A549 (cell line): Measurements from ENCODE around the gene LRGUK. TPM values are rescaled to one million over a fixed set of nuclear protein-coding genes. Genes with fewer than 3 reads are reported as not detected.
A peak's percentile ranks its signal among the peaks of the same experiment; 100 is the strongest.

ENCODE experiments used
- ATAC-seq, 2 experiments: fragments of 200-7000 bp in 1 of 2; fragments of >200 bp in 1 of 2; cut with Nextera tagmentation in 1 of 2; cut with Tn5 transposase in 1 of 2; 3 replicates each; pipeline versions ENCODE4 v1.8.0 to v1.9.1; 2018 to 2020; ENCODE audit warnings: mild to moderate bottlenecking in 1 of 2, moderate library complexity in 1 of 2
- CTCF ChIA-PET: fragments of 300-600 bp; sonication (Branson Sonifier 250); formaldehyde crosslinking; extraction: SDS; loops from one replicate; lab custom pipeline; 2021; ENCODE audit warnings: antibody characterized with exemption, inconsistent platforms; lab: Yijun Ruan, JAX
- POLR2A ChIA-PET: fragments of 350-600 bp; formaldehyde crosslinking; extraction: SDS; loops from one replicate; lab custom pipeline; 2021; ENCODE audit warnings: antibody characterized with exemption, inconsistent platforms; lab: Yijun Ruan, JAX
- DNase-seq, 2 experiments: peaks; one replicate each; pipeline versions ENCODE4 v3.0.0 to v3.0.0-alpha.2; 2011 to 2016; ENCODE audit warnings: low read depth in 1 of 2, low spot score in 1 of 2
- FAIRE-seq: peaks from 2 replicates; lab custom pipeline; 2011; peaks lifted over from hg19 to GRCh38; lab: Jason Lieb, UNC
- H3K27ac ChIP-seq, 2 experiments: fragments of >200 bp; sonication (Bioruptor Twin); formaldehyde crosslinking; 3 replicates each; pipeline ENCODE4 v1.5.1; 2016 to 2017
- H3K4me1 ChIP-seq: fragments of >200 bp; sonication (Bioruptor Twin); formaldehyde crosslinking; 3 replicates; pipeline ENCODE4 v1.6.1; 2016
- H3K4me2 ChIP-seq: fragments of >200 bp; sonication (Bioruptor Twin); formaldehyde crosslinking; 3 replicates; pipeline ENCODE4 v1.6.1; 2016
- H3K4me3 ChIP-seq: fragments of >200 bp; sonication (Bioruptor Twin); formaldehyde crosslinking; 3 replicates; pipeline ENCODE4 v1.5.1; 2016
- H3K9me3 ChIP-seq: fragments of >200 bp; sonication (Bioruptor Twin); formaldehyde crosslinking; 3 replicates; pipeline ENCODE4 v1.6.1; 2016
- CBX8 ChIP-seq: fragments of 200-600 bp; sonication (generic); IDR thresholded peaks from 2 replicates; pipeline ENCODE4 v1.6.1; 2016
- CEBPB ChIP-seq, 2 experiments: fragments of >200 bp in 1 of 2; sonication (Bioruptor Twin) in 1 of 2; formaldehyde crosslinking in 1 of 2; IDR thresholded peaks; 2 replicates each; pipeline ENCODE4 v1.6.1; 2012 to 2016
- CHD2 ChIP-seq: fragments of 150-350 bp; IDR thresholded peaks from 2 replicates; pipeline ENCODE4 v1.6.1; 2014; ENCODE audit warnings: low read length; ENCODE audit not compliant: partially characterized antibody
- EHMT2 ChIP-seq: fragments of 200-600 bp; sonication (generic); IDR thresholded peaks from 2 replicates; pipeline ENCODE4 v1.6.1; 2016; ENCODE audit warnings: antibody characterized with exemption, low read depth, mild to moderate bottlenecking, moderate library complexity
- EP300 ChIP-seq, 2 experiments: fragments of >200 bp; sonication (Bioruptor Twin); formaldehyde crosslinking; IDR thresholded peaks; 2 replicates in 1 of 2; 3 replicates in 1 of 2; pipeline ENCODE4 v1.6.1; 2016 to 2017
- FOSB ChIP-seq: fragments of 250-450 bp; sonication (Bioruptor Pico); IDR thresholded peaks from 2 replicates; pipeline ENCODE4 v1.5.0; 2020; ENCODE audit warnings: mild to moderate bottlenecking, moderate library complexity
- FOSL2 ChIP-seq, 2 experiments: fragments of 450-650 bp in 1 of 2; fragments of >200 bp in 1 of 2; sonication (Bioruptor Twin) in 1 of 2; formaldehyde crosslinking; IDR thresholded peaks; 2 replicates each; pipeline versions ENCODE4 v1.5.0 to v1.6.1; 2016 to 2020; ENCODE audit warnings: mild to moderate bottlenecking in 1 of 2, moderate library complexity in 1 of 2
- FOXS1 ChIP-seq: fragments of 250-450 bp; sonication (Bioruptor Pico); IDR thresholded peaks from 2 replicates; pipeline ENCODE4 v1.5.0; 2020; ENCODE audit warnings: mild to moderate bottlenecking, moderate library complexity
- HDAC2 ChIP-seq: fragments of 200-600 bp; sonication (generic); IDR thresholded peaks from 2 replicates; pipeline ENCODE4 v1.6.1; 2016
- HEYL ChIP-seq: fragments of 250-450 bp; sonication (Bioruptor Pico); IDR thresholded peaks from 2 replicates; pipeline ENCODE4 v1.8.0; 2021; ENCODE audit warnings: mild to moderate bottlenecking, moderate library complexity
- JUN ChIP-seq, 2 experiments: fragments of >200 bp; sonication (Bioruptor Twin); formaldehyde crosslinking; IDR thresholded peaks; 2 replicates in 1 of 2; 3 replicates in 1 of 2; pipeline ENCODE4 v1.6.1; 2016 to 2017
- KDM1A ChIP-seq: fragments of 200-600 bp; sonication (generic); IDR thresholded peaks from 2 replicates; pipeline ENCODE4 v1.6.1; 2016; ENCODE audit warnings: low read depth, mild to moderate bottlenecking
- MAFK ChIP-seq: fragments of 450-650 bp; IDR thresholded peaks from 2 replicates; pipeline ENCODE4 v1.6.1; 2014; ENCODE audit not compliant: partially characterized antibody
- NPAS2 ChIP-seq: fragments of 250-450 bp; sonication (Bioruptor Pico); IDR thresholded peaks from 2 replicates; pipeline ENCODE4 v1.8.0; 2022; ENCODE audit warnings: mild to moderate bottlenecking, moderate library complexity, borderline replicate concordance
- NR3C1 ChIP-seq: fragments of >200 bp; sonication (Bioruptor Twin); formaldehyde crosslinking; IDR thresholded peaks from 3 replicates; pipeline ENCODE4 v1.6.1; 2017
- POLR2A ChIP-seq: IDR thresholded peaks from 2 replicates; pipeline ENCODE4 v1.6.1; 2012; ENCODE audit warnings: mild to moderate bottlenecking, low read length
- POLR2AphosphoS2 ChIP-seq: conservative IDR thresholded peaks from 2 replicates; pipeline ENCODE4 v1.6.1; 2012; ENCODE audit warnings: low read length, improper control_type of control experiment, inconsistent platforms
- RAD21 ChIP-seq, 2 experiments: fragments of >200 bp in 1 of 2; sonication (Bioruptor Twin) in 1 of 2; formaldehyde crosslinking in 1 of 2; IDR thresholded peaks in 1 of 2; conservative IDR thresholded peaks in 1 of 2; 2 replicates in 1 of 2; 3 replicates in 1 of 2; pipeline ENCODE4 v1.6.1; 2012 to 2018; ENCODE audit warnings: inconsistent platforms in 1 of 2
- REST ChIP-seq: fragments of 200-600 bp; sonication (generic); IDR thresholded peaks from 2 replicates; pipeline ENCODE4 v1.6.1; 2016; ENCODE audit warnings: antibody characterized with exemption, mild to moderate bottlenecking, moderate library complexity
- SMC3 ChIP-seq: fragments of >200 bp; sonication (Bioruptor Twin); formaldehyde crosslinking; IDR thresholded peaks from 3 replicates; pipeline ENCODE4 v1.6.1; 2018; ENCODE audit warnings: inconsistent platforms
- ZC3H11A ChIP-seq: fragments of 450-650 bp; IDR thresholded peaks from 2 replicates; pipeline ENCODE4 v1.6.1; 2014; ENCODE audit warnings: antibody characterized with exemption, mild to moderate bottlenecking
- ZFP36 ChIP-seq: fragments of 450-650 bp; IDR thresholded peaks from 2 replicates; pipeline ENCODE4 v1.6.1; 2014; ENCODE audit warnings: borderline replicate concordance; ENCODE audit not compliant: partially characterized antibody
- ZNF302 ChIP-seq: fragments of 250-450 bp; sonication (Bioruptor Pico); IDR thresholded peaks from 2 replicates; pipeline ENCODE4 v1.9.0; 2021; ENCODE audit warnings: inconsistent platforms, mild to moderate bottlenecking, moderate library complexity
- ZSCAN20 ChIP-seq: fragments of 250-450 bp; sonication (Bioruptor Pico); IDR thresholded peaks from 2 replicates; pipeline ENCODE4 v1.8.0; 2022; ENCODE audit warnings: mild to moderate bottlenecking, moderate library complexity
- WGBS: methylation state at CpG from one replicate; pipeline ENCODE4 v1.1.6; 2017; ENCODE audit errors: missing lambda C conversion rate; 5-methylcytosine and 5-hydroxymethylcytosine counted together
- polyA plus RNA-seq, 4 experiments: library from polyadenylated mRNA; depleted of rRNA in 3 of 4; stranded (reverse); fragments of >200 nt; fragmentation: RNase III in 1 of 4; extraction: RNeasy Plus Mini Kit Qiagen cat#74134 plus additional on column Dnase treatment in 1 of 4; gene quantifications; 2 replicates in 3 of 4; 3 replicates in 1 of 4; pipeline ENCODE4 v1.2.3, GENCODE V29; 2011 to 2017

The LRGUK gene
- polyA plus RNA-seq, 2 of the 4 experiments (the other 2 are of a cell fraction), result 0.28 to 0.32 TPM

GRCh38 chr7:134255814-134256213 is 128.7 kb downstream of the LRGUK start:
- WGBS, result 56% methylated on average over 5 of the region's 5 CpGs
- FAIRE-seq, result no peak

GRCh38 chr7:134262322-134262721 is 135.2 kb downstream of the LRGUK start:
- H3K27ac ChIP-seq, result no peak overlapping the region
- no peaks in the 10 kb centered on the region for H3K4me1 ChIP-seq
- TF ChIP-seq MAFK (peak; percentile 81), SMC3 (no peak), ZSCAN20 (CRISPR knock-in tag) (no peak), EP300 (IDR thresholded peaks at IDR 0.05) (no peak), FOSL2 (IDR thresholded peaks at IDR 0.05) (no peak), FOSL2 (CRISPR knock-in tag; IDR thresholded peaks at IDR 0.05) (no peak)
- peaks cover 3% of the 10 kb centered on the region; the same call in 2 of the 3 replicates for H3K9me3 ChIP-seq
- no peak overlapping the region for H3K4me2 ChIP-seq
- ChIA-PET POLR2A (no interaction called here), CTCF (interaction anchor here (1.7 kb wide), 1 partner anchor 158 kb away, joined by 3 read pairs; no protein-coding TSS in a partner anchor)
- DNase-seq (no peak), ATAC-seq (no peak), FAIRE-seq (no peak)
- 85% methylated on average over 4 of the region's 4 CpGs for WGBS
- H3K4me3 ChIP-seq, result no peak overlapping the region

More at GRCh38 chr7:134255814-134256213, 128.7 kb downstream of the LRGUK start:
- Histone ChIP-seq H3K4me2 (no peak overlapping the region), H3K4me1 (no peaks in the 10 kb centered on the region), H3K27ac (no peak overlapping the region)
- TF ChIP-seq RAD21 (conservative IDR thresholded peaks at IDR 0.05 in 1 of 2, IDR thresholded peaks at IDR 0.05 in 1 of 2) (peak in 1 of 2 experiments; percentile 38; a peak in 1 of 5 replicates), EHMT2 (no peak), POLR2A (no peak)
- TF ChIP-seq, all 56 proteins: peak for 1
- Histone ChIP-seq H3K4me3 (no peak overlapping the region), H3K9me3 (peaks cover 3% of the 10 kb centered on the region; the same call in 1 of the 3 replicates)
- ChIA-PET POLR2A (no interaction called here), CTCF (interaction anchor here (0.6 to 1.4 kb wide), 4 partner anchors 22 to 256 kb away, joined by 3 to 6 read pairs (median 4); no protein-coding TSS in a partner anchor)
- peak in 1 of 2 experiments; percentile 24 for DNase-seq
- no peak; a peak in 1 of 6 replicates for ATAC-seq

GRCh38 chr7:134276951-134277350 is 149.8 kb downstream of the LRGUK start:
- Histone ChIP-seq H3K4me1 (peaks cover 7% of the 10 kb centered on the region; the same call in 2 of the 3 replicates), H3K4me2 (no peak overlapping the region), H3K9me3 (no peaks in the 10 kb centered on the region), H3K27ac (no peak overlapping the region), H3K4me3 (no peak overlapping the region)
- ChIA-PET POLR2A (no interaction called here), CTCF (interaction anchor here (1.0 to 1.3 kb wide), 2 partner anchors 92 to 144 kb away, joined by 3 read pairs; no protein-coding TSS in a partner anchor)
- no peak for TF ChIP-seq HEYL (CRISPR knock-in tag)
- no peak for TF ChIP-seq CBX8
- TF ChIP-seq HDAC2, result no peak
- TF ChIP-seq NR3C1, result no peak
- TF ChIP-seq ZFP36, result no peak
- TF ChIP-seq JUN (IDR thresholded peaks at IDR 0.05), result no peak
- peak; percentile 13 for FAIRE-seq
- no peak for DNase-seq
- 49% methylated on average over 5 of the region's 5 CpGs for WGBS
- peak in 1 of 2 experiments; percentile 30; a peak in 2 of 6 replicates for ATAC-seq

GRCh38 chr7:134278502-134279153 is 151.5 kb downstream of the LRGUK start:
- Histone ChIP-seq H3K4me3 (no peak overlapping the region), H3K4me2 (peak overlapping the region; percentile 25; the same call in 2 of the 3 replicates), H3K9me3 (no peaks in the 10 kb centered on the region), H3K4me1 (peaks cover 7% of the 10 kb centered on the region; the same call in 2 of the 3 replicates), H3K27ac (no peak overlapping the region)
- WGBS, result 49% methylated on average over 7 of the region's 7 CpGs
- ATAC-seq (no peak), FAIRE-seq (peak; percentile 72), DNase-seq (no peak)
- ChIA-PET POLR2A (no interaction called here), CTCF (interaction anchor here (0.9 kb wide), 1 partner anchor 81 kb away, joined by 3 read pairs; no protein-coding TSS in a partner anchor)
- TF ChIP-seq NPAS2 (CRISPR knock-in tag), result no peak
- TF ChIP-seq ZFP36, result no peak
- no peak for TF ChIP-seq CEBPB (IDR thresholded peaks at IDR 0.05)
- TF ChIP-seq FOSB (CRISPR knock-in tag), result no peak
- TF ChIP-seq POLR2AphosphoS2, result no peak
- no peak for TF ChIP-seq ZNF302 (CRISPR knock-in tag)
- TF ChIP-seq POLR2A, result no peak
- TF ChIP-seq KDM1A, result no peak
- TF ChIP-seq ZC3H11A, result no peak
- no peak for TF ChIP-seq CHD2
- TF ChIP-seq FOXS1 (CRISPR knock-in tag), result no peak
- no peak for TF ChIP-seq ZSCAN20 (CRISPR knock-in tag)
- no peak for TF ChIP-seq REST
- no peak for TF ChIP-seq HDAC2
